C4-2B (cell line): ENCODE data around the gene GCH1.

Source experiments
- ZFX ChIP-seq: fragments of 450-650 bp; IDR thresholded peaks from 2 replicates; pipeline ENCODE4 v1.6.1; 2017
- TF ChIP-seq, protein P1 (sequence below): fragments of 450-650 bp; conservative IDR thresholded peaks from 2 replicates; pipeline ENCODE4 v1.5.1; 2017; ENCODE audit warnings: mild to moderate bottlenecking

DNA sequence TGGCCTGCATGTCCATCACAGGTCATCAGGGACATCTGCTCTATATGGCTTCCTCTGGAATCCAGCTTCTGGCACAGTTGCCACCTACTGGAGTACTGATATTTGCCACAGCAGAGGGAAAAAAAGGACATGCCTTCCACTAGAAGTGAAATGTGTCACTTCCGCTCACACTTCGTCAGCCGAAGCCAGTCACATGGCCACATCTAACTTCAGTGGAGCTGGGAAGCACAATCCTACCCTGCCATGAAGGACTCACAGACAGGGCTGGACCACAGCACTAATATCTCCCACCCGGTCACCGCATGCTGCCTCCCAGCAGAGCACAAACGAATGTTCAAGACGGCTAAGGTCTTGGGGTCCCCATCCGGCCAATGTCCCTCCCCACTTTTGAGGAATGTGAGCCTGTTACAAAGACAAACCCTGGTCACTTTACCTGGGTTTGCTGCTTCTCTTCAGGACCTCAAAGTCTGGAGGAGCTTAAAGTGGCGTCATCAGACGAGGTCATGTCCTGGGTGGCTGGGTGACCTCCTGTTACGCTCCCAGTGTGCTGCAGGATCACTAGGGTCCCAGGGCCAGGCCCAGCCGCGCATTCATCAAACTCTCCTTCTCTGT is 98.6 kb downstream of the GCH1 start:
- TF ChIP-seq, protein P1, sequence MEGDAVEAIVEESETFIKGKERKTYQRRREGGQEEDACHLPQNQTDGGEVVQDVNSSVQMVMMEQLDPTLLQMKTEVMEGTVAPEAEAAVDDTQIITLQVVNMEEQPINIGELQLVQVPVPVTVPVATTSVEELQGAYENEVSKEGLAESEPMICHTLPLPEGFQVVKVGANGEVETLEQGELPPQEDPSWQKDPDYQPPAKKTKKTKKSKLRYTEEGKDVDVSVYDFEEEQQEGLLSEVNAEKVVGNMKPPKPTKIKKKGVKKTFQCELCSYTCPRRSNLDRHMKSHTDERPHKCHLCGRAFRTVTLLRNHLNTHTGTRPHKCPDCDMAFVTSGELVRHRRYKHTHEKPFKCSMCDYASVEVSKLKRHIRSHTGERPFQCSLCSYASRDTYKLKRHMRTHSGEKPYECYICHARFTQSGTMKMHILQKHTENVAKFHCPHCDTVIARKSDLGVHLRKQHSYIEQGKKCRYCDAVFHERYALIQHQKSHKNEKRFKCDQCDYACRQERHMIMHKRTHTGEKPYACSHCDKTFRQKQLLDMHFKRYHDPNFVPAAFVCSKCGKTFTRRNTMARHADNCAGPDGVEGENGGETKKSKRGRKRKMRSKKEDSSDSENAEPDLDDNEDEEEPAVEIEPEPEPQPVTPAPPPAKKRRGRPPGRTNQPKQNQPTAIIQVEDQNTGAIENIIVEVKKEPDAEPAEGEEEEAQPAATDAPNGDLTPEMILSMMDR, result no peak
- TF ChIP-seq ZFX, result no peak
